Pons (tissue), 1 donor: ENCODE measurements around the gene CHAC1.
"Not testable (repeated sequence)": the region's sequence is repeated elsewhere in the genome, so short reads cannot be mapped to it uniquely, and the experiment has no call there.

Experiments used
- DNase-seq: peaks from one replicate; pipeline ENCODE4 v3.0.0-alpha.2; 2016; ENCODE audit warnings: low spot score

Gene CHAC1

GRCh38 chr15:40958146-40958545 is 4.9 kb downstream of the CHAC1 start:
- no peak for DNase-seq

DNA sequence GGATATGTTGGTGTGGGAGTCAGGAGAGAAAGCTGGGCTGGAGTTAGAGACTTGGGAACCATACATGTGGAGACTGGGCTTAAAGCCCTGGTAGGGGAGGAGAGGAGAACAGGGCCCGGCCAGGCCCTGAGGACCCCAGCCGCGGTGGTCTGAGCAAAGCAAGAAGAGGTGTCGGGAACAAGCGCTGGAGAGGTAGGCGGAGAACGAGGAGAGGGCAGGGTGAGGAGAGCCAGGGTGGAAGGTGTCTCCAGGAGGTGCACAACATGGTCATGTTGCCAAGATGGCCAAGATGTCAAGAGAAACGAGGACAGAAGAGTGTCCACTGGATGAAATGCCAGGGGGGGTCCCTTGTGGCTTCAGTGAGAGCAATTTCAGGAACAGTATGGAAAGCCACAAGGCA is 5.5 kb downstream of the CHAC1 start:
- no peak for DNase-seq

DNA sequence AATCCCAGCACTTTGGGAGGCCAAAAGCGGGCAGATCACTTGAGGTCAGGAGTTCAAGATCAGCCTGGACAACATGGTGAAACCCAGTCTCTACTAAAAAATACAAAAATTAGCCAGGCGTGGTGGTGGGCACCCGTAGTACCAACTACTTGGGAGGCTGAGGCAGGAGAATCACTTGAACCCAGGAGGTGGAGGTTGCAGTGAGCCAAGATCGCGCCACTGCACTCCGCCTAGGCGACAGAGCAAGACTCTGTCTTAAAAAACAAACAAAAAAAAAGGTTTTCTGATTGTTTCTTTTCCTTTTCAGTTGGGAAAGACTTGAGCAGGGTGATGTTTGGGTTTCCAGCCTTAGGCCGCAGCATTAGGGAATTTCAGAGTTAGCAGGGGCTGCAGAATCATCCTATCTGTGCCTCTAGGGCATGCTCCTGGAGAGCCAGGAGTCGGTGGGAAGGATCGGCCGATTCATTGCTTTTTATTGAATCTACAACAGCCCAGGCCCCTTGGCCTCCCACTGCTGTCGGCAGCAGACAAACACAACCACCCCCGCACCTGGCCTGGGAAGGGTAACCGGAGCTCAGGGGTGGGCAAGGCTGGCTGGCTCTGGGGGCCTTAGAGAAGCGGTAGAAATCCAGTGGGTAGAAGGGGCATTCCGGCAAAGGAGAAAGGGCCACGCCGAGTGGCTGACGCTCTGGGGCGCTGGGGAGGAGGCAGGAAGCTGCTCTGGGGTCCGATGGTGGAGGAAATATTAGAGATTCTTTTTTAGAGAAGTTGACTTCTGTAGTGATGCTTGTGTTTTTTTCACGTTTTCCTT is 6.3 kb downstream of the CHAC1 start:
- DNase-seq = no peak

DNA sequence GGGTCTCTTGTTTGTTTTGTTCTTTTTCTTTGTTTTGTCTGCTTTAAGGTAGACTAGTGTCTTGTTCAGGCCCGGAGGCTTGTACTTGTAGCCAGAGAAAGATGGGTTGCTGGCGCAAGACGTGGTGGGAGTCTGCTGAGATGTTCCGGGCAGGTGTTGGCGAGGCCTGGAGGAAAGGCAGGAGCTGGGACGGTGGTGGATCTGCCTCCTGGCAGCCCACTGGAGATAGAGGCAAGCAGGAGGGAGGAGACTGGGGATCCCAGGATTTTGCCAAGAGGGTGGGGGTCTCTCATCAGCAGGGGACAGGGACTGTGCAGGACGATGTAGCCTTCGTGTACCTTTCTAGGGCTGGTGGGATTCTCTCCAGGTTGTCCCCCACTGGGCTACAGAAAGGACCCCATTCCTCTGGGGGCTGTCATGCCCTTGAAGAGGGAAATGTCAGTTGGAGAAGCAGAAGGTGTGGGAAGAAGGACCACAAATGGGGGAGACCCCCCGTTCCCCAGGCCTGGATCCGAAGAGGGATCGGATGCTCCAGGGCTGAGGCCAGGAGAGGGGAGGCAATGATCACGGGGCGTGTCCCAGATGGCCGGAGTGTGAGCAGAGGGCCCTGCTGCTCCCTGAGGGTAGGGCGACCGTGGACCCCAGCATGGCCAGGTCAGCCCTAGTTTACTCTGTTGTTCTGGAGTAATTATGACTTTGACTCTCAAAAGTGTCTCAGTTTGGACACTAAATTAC is 7.0 kb downstream of the CHAC1 start:
- no peak for DNase-seq

DNA sequence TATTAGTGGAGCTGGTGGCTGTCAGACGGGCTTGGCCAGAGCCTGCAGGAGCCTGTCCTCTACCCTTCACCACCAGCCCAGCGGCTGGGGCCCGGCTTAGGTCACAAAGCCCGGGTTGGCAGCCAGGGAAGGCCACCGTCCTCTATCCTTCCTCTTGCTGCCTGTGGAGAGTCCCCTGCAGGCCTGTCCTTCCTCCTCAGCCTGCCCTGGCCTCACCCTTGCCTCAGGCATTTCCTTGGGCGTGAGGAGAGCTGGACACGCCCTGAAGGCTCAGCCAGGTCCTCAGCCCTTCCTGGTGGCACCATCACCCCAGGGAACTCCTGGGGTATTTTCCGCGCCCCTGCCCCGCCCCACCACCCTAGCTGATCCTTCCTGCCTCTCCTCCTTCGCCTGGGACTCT is 7.7 kb downstream of the CHAC1 start:
- no peak for DNase-seq

GRCh38 chr15:40961740-40962139 is 8.5 kb downstream of the CHAC1 start:
- not testable (repeated sequence) for DNase-seq

GRCh38 chr15:40962317-40962716 is 9.0 kb downstream of the CHAC1 start:
- DNase-seq = not testable (repeated sequence)

- no peak for DNase-seq
These were observed 9.9 kb downstream of the CHAC1 start for GRCh38 chr15:40963201-40963600.

DNA sequence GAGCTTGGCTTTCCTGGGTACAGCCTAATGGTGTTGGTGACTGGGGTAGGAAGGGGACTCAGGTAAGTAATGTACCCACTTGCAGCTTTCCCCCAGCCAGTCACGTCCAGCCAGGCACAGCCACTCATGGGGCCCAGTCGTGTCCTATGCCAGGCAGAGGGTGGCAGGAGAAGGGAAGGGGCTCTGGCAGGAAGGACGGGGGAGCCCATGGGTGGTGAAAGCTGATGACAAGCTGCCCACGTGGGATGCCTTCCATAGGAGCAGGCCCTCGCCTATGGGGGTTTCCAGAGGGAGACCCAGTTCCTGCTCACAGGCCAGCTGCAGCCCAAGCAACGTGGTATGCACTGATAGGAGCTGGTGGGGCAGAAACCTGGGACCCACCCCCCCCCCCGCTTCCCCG is 10.7 kb downstream of the CHAC1 start:
- DNase-seq = no peak

- DNase-seq = no peak
These were observed 11.4 kb downstream of the CHAC1 start for GRCh38 chr15:40964634-40965033.

DNA sequence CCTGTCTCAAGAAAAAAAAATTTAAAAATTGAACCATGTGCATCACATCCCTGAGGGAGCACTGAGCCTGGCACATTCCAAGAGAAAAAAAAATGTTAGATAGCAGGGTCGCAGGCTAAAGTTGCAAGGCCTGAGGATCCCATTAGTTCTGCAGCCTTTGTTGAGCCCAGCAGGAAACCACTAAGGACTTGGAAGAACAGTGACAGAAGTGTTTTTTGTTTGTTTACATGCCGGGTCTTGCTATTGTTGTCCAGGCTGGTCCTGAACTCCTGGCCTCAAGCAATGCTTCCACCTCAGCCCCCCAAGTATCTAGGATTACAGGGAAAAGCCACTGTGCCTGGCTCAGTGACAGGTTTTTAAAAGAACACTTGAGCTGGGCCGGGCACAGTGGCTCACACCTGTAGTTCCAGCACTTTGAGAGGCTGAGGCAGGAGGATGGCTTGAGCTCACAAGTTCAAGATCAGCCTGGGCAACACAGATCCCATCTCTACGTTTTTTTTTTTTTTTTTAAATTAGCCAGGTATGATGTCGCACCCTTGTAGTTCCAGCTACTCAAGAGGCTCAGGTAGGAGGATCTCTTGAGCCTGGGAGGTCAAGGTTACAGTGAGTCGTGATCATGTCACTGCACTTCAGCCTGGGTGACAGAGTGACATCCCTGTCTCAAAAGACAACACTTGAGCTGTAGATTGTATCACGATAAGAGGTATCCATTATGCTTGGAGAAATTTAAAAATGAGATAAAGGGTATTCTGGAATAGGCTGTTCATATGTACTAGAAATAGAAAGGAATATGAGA is 15.2 kb downstream of the CHAC1 start:
- no peak for DNase-seq

DNA sequence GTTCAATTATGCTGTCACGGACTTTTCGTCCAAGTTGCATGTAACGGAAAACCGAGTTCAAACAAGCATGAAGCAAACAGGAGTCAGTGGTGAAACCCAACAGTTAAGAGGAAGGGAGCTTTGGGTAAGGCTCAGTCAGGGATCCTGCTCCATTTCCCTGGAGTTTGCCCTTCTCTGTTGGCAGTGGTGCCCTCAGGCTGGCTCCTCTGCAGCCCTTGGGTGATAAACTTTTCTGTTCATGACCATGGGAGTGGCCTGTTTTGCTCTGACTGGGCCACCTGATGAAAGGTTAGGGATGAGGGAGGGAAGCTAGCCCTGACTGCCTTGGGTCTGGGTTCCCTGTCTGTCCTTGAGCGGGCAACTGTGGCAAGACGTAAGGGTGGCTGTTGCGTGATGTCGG is 16.1 kb downstream of the CHAC1 start:
- DNase-seq = no peak

DNA sequence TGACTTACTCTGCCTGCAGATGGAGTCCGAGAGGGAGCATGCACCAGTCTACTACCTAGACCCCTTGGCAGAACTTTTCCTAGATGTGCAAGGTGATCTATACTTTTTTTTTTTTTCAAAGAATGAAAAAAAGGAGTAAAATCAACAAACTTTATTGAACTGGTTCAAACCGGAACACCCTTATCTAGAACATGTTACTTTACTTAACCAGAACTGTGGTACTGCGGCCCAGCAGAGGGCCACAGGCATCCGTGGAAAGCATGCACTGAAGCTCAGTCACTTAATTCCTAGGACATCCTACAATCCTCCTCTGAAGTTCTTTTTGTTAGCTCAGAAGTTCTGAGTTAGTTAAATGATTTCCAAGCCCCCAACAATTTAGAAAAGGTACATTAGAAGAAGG is 21.6 kb downstream of the CHAC1 start:
- no peak for DNase-seq

GRCh38 chr15:40976819-40977218 is 23.5 kb downstream of the CHAC1 start:
- no peak for DNase-seq

DNA sequence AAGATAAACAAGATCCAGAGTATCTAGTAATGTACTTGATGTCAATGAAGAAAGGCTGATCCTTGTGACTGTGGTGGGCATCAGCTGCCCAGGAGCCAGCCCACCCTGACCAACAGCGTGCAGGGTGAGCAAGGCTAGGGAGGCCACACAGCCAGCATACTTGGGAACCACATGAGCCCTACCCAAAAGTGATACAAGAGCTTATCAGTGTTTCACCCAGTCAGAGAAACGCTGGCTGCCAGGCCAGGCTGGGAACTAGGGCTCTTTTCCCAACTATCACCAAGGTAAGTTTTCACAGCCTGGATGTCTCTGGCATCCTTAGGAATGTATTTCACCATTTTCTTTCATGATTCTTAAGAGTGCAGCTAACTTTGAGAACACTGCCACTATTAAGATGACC is 24.9 kb downstream of the CHAC1 start:
- DNase-seq = no peak

DNA sequence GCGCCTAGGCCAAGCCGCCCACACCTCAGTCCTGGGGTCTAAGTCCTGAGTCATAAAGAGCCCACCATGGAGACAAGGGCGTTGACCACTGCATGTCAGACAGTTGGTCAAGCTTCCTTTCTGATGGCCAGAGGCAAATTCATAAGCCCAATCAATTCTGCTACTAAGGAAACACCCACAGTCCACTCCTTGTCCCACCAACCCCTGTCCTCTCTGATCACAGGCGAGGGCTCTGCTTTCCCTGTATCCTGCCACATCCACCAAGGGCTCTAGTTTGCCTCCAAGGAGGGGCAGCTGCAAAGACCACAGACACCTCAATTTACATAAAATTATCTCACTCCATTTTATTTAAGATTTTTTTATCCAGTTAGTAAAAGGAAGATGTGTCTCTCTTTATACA is 25.3 kb downstream of the CHAC1 start:
- no peak for DNase-seq

GRCh38 chr15:40981186-40981585 is 27.9 kb downstream of the CHAC1 start:
- no peak for DNase-seq

- no peak for DNase-seq
These were observed 29.6 kb downstream of the CHAC1 start for GRCh38 chr15:40982855-40983254.

DNA sequence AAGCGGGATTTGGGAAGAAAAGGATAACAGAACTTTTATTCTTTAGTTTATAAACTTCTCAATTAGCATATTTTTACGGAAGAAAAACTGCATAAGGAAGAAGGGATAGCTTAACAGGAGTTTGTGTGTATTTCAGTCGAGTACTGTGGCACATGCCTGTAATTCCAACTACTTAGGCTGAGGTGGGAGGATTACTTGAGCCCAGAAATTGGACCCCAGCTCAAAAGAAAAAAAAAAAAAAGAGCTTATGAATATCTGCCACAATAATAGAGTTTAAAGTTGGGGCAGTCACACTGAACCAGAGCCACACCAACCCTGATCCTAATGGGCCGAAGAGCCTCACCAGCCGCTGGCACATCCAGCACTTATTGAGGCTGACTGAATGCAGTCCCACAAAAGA is 31.1 kb downstream of the CHAC1 start:
- no peak for DNase-seq

- DNase-seq = no peak
These were observed 31.7 kb downstream of the CHAC1 start for GRCh38 chr15:40984964-40985363.

- no peak for DNase-seq
These were observed 32.5 kb downstream of the CHAC1 start for GRCh38 chr15:40985541-40986330.

GRCh38 chr15:40986820-40987219 is 33.5 kb downstream of the CHAC1 start:
- no peak for DNase-seq
